BE2C (cell line): ENCODE measurements around the gene GFOD2.
"Not testable (repeated sequence)": the region's sequence is repeated elsewhere in the genome, so short reads cannot be mapped to it uniquely, and the experiment has no call there.

ENCODE experiments used
- DNase-seq: peaks from one replicate; pipeline ENCODE4 v3.0.0-alpha.2; 2020
- H3K27me3 ChIP-seq: fragments of 250-450 bp; sonication (Bioruptor Pico); 2 replicates; pipeline ENCODE4 v1.5.1; 2020; ENCODE audit warnings: mild to moderate bottlenecking
- H3K36me3 ChIP-seq: fragments of 250-450 bp; sonication (Bioruptor Pico); 2 replicates; pipeline ENCODE4 v1.5.1; 2020; ENCODE audit warnings: mild to moderate bottlenecking
- H3K4me1 ChIP-seq: fragments of 250-450 bp; sonication (Bioruptor Pico); 2 replicates; pipeline ENCODE4 v1.5.1; 2020
- H3K4me3 ChIP-seq: 2 replicates; pipeline ENCODE4 v1.5.1; 2011; ENCODE audit warnings: low read depth, low read length
- H3K9me3 ChIP-seq: fragments of 250-450 bp; sonication (Bioruptor Pico); 2 replicates; pipeline ENCODE4 v1.5.1; 2020
- TF ChIP-seq, protein P1 (sequence below): IDR thresholded peaks from 2 replicates; pipeline ENCODE4 v1.5.1; 2012; ENCODE audit warnings: mild to moderate bottlenecking, low read depth, low read length

Gene GFOD2

DNA sequence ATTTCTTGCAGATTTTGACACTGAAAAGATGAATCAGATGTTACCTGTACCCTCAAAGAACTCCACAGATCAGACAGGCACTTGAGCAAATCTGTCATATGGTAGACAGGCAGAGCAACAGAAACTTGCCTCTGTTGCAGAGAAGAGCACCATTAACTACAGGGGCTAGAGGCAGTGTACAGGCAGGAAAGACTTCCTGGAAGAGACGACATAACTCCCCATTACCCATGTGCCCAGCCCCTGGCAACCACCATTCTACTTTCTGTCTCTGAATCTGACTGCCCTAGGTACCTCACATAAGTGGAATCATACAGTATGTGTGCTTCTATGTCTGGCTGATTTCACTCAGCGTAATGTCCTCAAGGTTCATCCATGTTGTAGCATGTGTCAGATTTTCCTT, 15.5 kb downstream of the GFOD2 start:
- H3K9me3 ChIP-seq = no peaks in the 10 kb centered on the region; the same call in 1 of the 2 replicates
- TF ChIP-seq, protein P1, sequence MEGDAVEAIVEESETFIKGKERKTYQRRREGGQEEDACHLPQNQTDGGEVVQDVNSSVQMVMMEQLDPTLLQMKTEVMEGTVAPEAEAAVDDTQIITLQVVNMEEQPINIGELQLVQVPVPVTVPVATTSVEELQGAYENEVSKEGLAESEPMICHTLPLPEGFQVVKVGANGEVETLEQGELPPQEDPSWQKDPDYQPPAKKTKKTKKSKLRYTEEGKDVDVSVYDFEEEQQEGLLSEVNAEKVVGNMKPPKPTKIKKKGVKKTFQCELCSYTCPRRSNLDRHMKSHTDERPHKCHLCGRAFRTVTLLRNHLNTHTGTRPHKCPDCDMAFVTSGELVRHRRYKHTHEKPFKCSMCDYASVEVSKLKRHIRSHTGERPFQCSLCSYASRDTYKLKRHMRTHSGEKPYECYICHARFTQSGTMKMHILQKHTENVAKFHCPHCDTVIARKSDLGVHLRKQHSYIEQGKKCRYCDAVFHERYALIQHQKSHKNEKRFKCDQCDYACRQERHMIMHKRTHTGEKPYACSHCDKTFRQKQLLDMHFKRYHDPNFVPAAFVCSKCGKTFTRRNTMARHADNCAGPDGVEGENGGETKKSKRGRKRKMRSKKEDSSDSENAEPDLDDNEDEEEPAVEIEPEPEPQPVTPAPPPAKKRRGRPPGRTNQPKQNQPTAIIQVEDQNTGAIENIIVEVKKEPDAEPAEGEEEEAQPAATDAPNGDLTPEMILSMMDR = no peak
- peaks cover 3% of the 10 kb centered on the region; the same call in 1 of the 2 replicates for H3K36me3 ChIP-seq
- no peaks in the 10 kb centered on the region for H3K27me3 ChIP-seq
- H3K4me3 ChIP-seq = no peak overlapping the region
- DNase-seq = no peak
- no peaks in the 10 kb centered on the region for H3K4me1 ChIP-seq

DNA sequence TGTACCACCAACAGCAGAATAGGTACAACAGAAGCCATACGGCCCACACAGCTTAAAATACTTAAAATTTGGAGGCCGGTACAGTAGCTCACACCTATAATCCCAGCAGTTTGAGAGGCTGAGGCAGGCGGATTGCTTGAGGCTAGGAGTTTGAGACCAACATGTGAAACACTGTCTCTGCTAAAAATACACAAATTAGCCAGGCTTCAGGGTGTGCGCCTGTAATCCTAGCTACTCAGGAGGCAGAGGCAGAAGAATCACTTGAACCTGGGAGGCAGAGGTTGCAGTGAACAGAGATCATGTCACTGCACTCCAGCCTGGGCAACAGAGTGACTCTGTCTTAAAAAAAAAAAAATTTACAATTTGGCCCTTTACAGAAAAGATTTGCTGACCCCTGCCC, 17.0 kb downstream of the GFOD2 start:
- DNase-seq = no peak
- H3K4me1 ChIP-seq = no peaks in the 10 kb centered on the region
- no peak overlapping the region for H3K4me3 ChIP-seq
- peaks cover 6% of the 10 kb centered on the region; the same call in 1 of the 2 replicates for H3K36me3 ChIP-seq
- no peaks in the 10 kb centered on the region; the same call in 1 of the 2 replicates for H3K9me3 ChIP-seq
- TF ChIP-seq, protein P1 = no peak
- H3K27me3 ChIP-seq = no peaks in the 10 kb centered on the region

DNA sequence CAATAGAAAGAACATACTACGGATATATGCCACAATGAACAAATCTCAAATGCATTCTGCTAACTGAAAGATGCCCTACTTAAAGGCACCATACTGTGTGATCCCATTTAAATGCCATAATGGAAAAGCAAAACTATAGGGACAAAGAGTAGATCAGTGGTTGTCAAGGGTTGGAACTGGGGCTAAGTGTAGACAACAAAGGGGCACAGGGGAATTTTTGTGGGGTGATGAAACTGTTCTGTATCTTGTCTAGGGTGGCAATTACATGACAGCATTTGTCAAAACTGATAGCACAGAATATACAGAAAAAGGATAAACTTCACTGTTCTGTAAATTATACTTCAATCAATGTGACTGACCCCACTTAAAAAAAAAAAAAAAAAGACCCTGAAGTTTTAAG, 17.7 kb downstream of the GFOD2 start:
- no peaks in the 10 kb centered on the region for H3K4me1 ChIP-seq
- H3K4me3 ChIP-seq = no peak overlapping the region
- no peaks in the 10 kb centered on the region for H3K27me3 ChIP-seq
- TF ChIP-seq, protein P1 = no peak
- H3K9me3 ChIP-seq = no peaks in the 10 kb centered on the region; the same call in 1 of the 2 replicates
- DNase-seq = no peak
- H3K36me3 ChIP-seq = peaks cover 6% of the 10 kb centered on the region; the same call in 1 of the 2 replicates

DNA sequence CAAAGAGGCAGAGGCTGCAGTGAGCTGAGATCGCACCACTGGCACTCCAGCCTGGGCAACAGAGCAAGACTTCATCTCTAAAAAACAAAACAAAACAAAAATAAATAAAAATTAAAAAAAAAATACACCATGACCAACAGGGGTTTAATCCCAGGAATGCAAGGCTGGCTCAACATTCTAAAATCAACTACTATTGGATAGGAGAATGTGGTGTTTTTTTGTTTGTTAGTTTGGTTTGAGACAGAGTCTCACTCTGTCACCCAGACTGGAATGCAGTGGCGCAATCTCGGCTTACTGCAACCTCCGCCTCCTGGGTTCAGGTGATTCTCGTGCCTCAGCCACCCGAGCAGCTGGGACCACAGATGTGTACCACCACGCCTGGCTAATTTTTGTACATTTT, 19.9 kb downstream of the GFOD2 start:
- DNase-seq = no peak
- TF ChIP-seq, protein P1 = no peak

DNA sequence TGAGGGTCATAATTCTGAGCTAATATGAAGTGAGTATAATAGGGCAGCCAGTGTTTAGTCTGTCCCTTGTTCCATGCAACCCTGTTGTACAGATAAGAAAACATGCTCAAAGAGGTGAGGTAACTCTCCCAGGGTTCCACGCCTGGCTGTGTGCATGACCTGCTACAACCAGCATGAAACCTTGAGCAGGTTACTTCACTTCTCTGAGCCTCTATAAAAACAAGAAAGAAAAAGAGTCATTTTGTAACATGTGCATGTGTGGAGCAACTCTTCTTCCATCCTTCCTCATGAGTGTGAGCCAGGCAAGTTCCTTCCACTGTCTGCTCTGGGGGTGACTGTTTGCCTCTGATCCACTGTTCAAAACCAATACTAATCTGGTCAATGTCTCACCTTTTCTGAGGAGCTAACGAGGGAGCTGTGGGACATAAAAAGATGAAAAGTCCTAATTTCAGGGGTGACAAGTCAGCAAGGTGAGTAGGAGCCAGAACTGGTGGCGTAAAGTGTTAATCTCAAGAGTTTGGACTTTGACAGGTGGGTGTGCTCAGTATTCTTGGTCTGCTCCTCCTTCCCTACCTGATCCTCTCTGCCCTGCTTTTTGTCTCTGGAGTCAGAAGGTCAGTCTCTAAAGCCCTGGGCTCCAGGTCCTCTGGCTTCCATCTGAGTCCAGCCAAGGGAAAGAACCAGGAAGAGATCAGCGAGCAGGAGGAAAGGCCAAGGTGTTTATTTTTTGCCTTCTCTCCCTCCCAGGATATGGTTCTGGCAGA, 21.5 kb downstream of the GFOD2 start:
- no peak for DNase-seq
- Histone ChIP-seq H3K4me3 (no peak overlapping the region), H3K4me1 (no peaks in the 10 kb centered on the region), H3K27me3 (no peaks in the 10 kb centered on the region), H3K9me3 (no peaks in the 10 kb centered on the region; the same call in 1 of the 2 replicates), H3K36me3 (peaks cover 6% of the 10 kb centered on the region; the same call in 1 of the 2 replicates)
- TF ChIP-seq, protein P1 = no peak

More for the DNA sequence above, 19.9 kb downstream of the GFOD2 start:
- Histone ChIP-seq H3K4me3 (no peak overlapping the region), H3K27me3 (no peaks in the 10 kb centered on the region), H3K9me3 (no peaks in the 10 kb centered on the region; the same call in 1 of the 2 replicates), H3K4me1 (no peaks in the 10 kb centered on the region), H3K36me3 (peaks cover 6% of the 10 kb centered on the region; the same call in 1 of the 2 replicates)

DNA sequence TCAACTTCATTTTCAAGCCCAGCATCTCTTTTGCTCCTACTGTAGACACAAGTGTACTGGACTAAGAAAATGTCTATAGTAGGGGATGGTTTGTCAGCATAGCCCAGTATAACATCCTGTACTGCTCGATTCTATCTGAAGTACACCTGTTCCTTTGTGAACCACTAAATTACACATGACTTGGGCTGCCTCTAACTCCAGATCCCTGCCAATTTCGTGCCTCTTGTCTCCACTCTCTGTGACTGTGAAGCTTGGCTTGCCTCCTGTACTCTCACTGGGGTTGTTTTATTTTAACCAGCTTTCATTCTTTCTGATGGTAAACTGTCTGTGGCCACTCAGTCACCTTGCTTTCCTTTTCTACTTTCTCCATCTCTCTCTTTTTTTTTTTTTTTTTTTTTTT, 24.5 kb downstream of the GFOD2 start:
- no peak overlapping the region for H3K4me3 ChIP-seq
- H3K9me3 ChIP-seq = no peaks in the 10 kb centered on the region; the same call in 1 of the 2 replicates
- no peak for DNase-seq
- H3K36me3 ChIP-seq = peaks cover 6% of the 10 kb centered on the region; the same call in 1 of the 2 replicates
- no peaks in the 10 kb centered on the region for H3K27me3 ChIP-seq
- H3K4me1 ChIP-seq = no peaks in the 10 kb centered on the region
- TF ChIP-seq, protein P1 = no peak

DNA sequence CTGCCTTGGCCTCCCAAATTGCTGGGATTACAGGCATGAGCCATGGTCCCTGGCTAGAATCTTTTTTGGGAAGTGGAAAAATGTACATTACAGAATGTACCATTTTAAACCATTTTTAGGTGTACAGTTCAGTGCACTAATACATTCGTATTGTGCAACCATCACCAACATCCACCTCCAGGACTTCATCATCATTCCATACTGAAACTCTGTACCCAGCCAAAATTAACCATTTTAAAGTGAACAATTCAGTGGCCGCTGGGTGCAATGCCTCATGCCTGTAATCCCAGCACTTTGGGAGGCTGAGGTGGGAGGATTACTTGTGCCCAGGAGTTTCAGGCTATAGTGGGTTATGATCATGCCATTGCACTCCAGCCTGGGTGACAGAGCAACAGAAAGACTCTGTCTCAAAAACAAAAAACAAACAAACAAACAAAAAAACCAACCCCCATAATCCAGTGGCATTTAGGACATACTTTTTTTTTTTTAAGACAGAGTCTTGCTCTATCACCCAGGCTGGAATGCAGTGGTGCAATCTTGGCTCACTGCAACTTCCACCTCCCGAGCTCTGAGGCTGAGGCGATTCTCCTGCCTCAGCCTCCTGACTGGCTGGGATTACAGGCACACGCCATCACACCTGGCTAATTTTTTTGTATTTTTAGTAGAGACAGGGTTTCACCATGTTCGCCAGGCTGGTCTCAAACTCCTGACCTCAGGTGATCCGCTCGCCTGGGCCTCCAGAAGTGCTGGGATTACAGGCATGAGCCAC, 25.4 kb downstream of the GFOD2 start:
- not testable (repeated sequence) for H3K4me3 ChIP-seq, H3K4me1 ChIP-seq, H3K36me3 ChIP-seq, H3K27me3 ChIP-seq, H3K9me3 ChIP-seq, DNase-seq
